Activated CD4-positive, alpha-beta T cell treated with anti-CD3 and anti-CD28 coated beads for 36 hours (primary cell): ENCODE results near the gene PANX2. TPM values are rescaled to one million over a fixed set of nuclear protein-coding genes. Genes with fewer than 3 reads are reported as not detected.

Source experiments
- ATAC-seq: fragments of 200-7000 bp; cut with Tn5 transposase; one replicate; pipeline ENCODE4 v1.10.0; 2021; ENCODE audit warnings: mild to moderate bottlenecking, moderate library complexity
- CTCF ChIA-PET: fragments of 350-600 bp; sonication (Branson Sonifier 250); formaldehyde crosslinking; loops from one replicate; lab custom pipeline; 2021; ENCODE audit warnings: antibody characterized with exemption; lab: Charles Lee
- POLR2A ChIA-PET: fragments of 350-600 bp; sonication (Branson Sonifier 250); formaldehyde crosslinking; loops from one replicate; lab custom pipeline; 2021; ENCODE audit warnings: antibody characterized with exemption, inconsistent platforms; lab: Charles Lee
- DNase-seq: peaks from one replicate; pipeline ENCODE4 v3.0.0-alpha.2; 2020
- H3K27ac Mint-ChIP-seq: one replicate; pipeline ENCODE4 v1.8.0; 2021; ENCODE audit warnings: mixed read lengths
- H3K27me3 Mint-ChIP-seq: one replicate; pipeline ENCODE4 v1.8.0; 2021; ENCODE audit warnings: mixed read lengths
- H3K36me3 Mint-ChIP-seq: one replicate; pipeline ENCODE4 v1.8.0; 2021; ENCODE audit warnings: low read depth, mixed read lengths
- H3K4me1 Mint-ChIP-seq: one replicate; pipeline ENCODE4 v1.8.0; 2021; ENCODE audit warnings: mixed read lengths
- H3K4me3 Mint-ChIP-seq: one replicate; pipeline ENCODE4 v1.8.0; 2021; ENCODE audit warnings: mild to moderate bottlenecking, moderate library complexity, mixed read lengths
- H3K9me3 Mint-ChIP-seq: one replicate; pipeline ENCODE4 v1.8.0; 2021; ENCODE audit warnings: low read depth, mixed read lengths
- intact Hi-C, 2 experiments: fragments of 100-400 bp; cut with DNase I in 1 of 2; cut with micrococcal nuclease in 1 of 2; formaldehyde crosslinking; loops; one replicate each; pipeline versions ENCODE4 v1.14.2 to v1.15.1; 2022 to 2024; cut with DNase I, micrococcal nuclease
- total RNA-seq, 2 experiments: library from RNA; stranded (reverse); gene quantifications; one replicate each; pipeline ENCODE4 v1.2.3, GENCODE V29; 2021

Gene PANX2
- total RNA-seq, 2 experiments from 2014 or later: 2.2 to 2.7 TPM

- Mint-ChIP-seq H3K27ac (no peak overlapping the region), H3K4me1 (peaks cover 4% of the 10 kb centered on the region), H3K36me3 (peaks cover 32% of the 10 kb centered on the region), H3K9me3 (no peaks in the 10 kb centered on the region), H3K27me3 (no peaks in the 10 kb centered on the region), H3K4me3 (no peak overlapping the region)
- DNase-seq (no peak), ATAC-seq (no peak)
- CTCF ChIA-PET: interaction anchor here (1.2 kb wide), 1 partner anchor 64 kb away, joined by 3 read pairs; no protein-coding TSS in a partner anchor
- intact Hi-C loops: no loop called here
- POLR2A ChIA-PET: no interaction called here
These were observed 42.7 kb downstream of the PANX2 start for GRCh38 chr22:50213263-50213662.

DNA sequence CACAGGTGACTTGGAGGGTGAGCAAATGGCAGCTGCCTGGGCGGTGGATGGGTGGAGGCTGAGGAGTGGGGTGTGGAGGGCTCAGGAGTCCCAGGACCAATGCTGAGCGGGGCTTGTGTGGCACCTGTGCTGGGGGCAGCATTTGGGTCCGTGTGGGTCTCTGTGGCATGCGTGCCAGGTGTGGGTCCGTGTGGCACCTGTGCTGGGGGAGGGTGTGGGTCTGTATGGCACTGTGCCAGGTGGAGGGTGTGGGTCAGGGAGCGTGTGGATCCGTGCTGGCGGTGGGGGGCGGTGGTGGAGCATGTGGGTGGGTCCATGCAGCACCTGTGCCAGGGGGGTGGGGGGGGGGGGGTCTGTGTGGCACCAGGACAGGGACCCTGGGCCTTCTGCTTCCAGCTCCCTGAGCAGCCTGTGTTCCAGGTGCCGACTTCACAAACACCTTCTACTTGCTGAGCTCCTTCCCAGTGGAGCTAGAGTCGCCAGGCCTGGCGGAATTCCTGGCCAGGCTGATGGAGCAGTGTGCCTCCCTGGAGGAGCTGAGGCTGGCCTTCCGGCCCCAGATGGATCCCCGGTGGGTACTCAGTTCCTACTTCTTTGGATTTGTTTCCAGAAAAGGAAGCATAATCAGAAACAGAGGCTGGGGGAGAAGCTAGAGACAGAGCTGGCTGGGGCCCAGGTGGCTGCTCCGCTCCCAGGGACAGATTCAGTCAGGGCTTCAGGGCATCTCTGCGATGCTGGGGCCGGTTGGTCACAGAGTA, 44.9 kb downstream of the PANX2 start:
- Mint-ChIP-seq H3K36me3 (peaks cover 36% of the 10 kb centered on the region), H3K27me3 (no peaks in the 10 kb centered on the region), H3K27ac (no peak overlapping the region), H3K4me1 (no peaks in the 10 kb centered on the region), H3K9me3 (no peaks in the 10 kb centered on the region), H3K4me3 (no peak overlapping the region)
- ChIA-PET POLR2A (no interaction called here), CTCF (interaction anchor here (0.7 to 1.5 kb wide), 3 partner anchors 22 to 66 kb away, joined by 3 to 5 read pairs (median 5); no protein-coding TSS in a partner anchor)
- ATAC-seq: no peak
- no peak for DNase-seq
- intact Hi-C loops: no loop called here

DNA sequence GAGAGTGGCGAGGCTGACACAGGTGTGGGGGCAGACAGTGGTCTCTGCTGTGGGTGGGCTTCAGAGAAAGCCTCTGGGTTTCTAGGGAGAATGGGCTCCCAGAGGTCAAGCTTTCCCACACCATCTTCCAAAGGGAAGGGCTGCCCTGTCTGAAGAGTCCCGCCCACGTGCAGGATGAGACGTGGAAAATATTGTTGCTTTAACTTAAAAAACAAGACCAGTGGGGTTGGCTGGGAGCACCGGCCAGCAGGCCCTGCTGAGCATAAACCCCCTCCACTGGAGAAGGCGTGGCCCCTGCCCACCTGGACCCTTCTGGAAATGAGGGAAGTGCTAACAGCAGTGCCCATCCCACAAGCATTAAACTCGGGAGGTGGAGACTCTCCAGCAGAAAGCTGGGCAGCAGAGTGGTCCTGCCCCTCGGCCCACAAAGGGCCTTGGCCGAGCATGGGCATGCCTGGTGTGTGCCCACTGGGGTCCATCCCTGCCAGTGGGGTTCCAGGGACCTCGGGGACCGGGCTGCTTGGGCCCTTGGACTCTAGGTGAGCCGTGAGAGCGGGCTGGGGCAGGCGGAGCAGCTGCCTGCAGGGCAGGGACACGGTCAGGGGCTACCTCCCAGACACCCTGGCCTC, 45.6 kb downstream of the PANX2 start:
- ATAC-seq (no peak), DNase-seq (no peak)
- Mint-ChIP-seq H3K27ac (no peak overlapping the region), H3K4me1 (no peaks in the 10 kb centered on the region), H3K9me3 (no peaks in the 10 kb centered on the region), H3K4me3 (no peak overlapping the region), H3K36me3 (peaks cover 38% of the 10 kb centered on the region), H3K27me3 (no peaks in the 10 kb centered on the region)
- CTCF ChIA-PET: interaction anchor here (0.7 to 1.0 kb wide), 2 partner anchors 21 to 66 kb away, joined by 3 to 5 read pairs; no protein-coding TSS in a partner anchor
- POLR2A ChIA-PET: no interaction called here
- intact Hi-C loops: no loop called here

DNA sequence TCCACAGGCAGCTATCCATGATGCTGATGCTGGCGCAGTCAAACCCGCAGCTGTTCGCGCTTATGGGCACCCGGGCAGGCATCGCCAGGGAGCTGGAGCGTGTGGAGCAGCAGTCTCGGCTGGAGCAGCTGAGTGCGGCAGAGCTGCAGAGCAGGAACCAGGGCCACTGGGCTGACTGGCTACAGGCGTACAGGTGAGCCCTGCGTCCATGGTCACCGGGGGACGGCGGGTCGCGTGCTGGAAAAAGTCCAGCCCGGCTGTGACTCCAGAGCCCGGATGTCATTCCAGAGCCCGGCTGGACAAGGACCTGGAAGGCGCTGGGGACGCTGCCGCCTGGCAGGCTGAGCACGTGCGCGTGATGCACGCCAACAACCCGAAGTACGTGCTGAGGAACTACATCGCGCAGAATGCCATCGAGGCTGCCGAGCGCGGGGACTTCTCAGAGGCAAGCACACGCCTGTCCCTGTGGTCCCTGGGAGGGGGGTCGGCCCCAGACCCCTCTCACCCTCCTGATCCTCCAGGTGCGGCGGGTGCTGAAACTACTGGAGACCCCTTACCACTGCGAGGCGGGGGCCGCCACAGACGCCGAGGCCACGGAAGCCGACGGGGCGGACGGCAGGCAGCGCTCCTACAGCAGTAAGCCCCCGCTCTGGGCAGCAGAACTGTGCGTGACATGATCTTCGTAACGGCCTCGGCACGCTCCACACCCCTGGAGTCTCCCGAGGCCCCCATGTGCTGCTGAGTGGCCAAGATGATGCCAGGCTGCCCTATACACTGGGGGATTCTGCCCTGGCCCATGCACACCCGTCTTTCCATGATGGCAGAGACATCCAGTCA, 46.4 kb downstream of the PANX2 start:
- Mint-ChIP-seq H3K27me3 (no peaks in the 10 kb centered on the region), H3K36me3 (peaks cover 37% of the 10 kb centered on the region), H3K4me3 (no peak overlapping the region), H3K27ac (no peak overlapping the region), H3K9me3 (no peaks in the 10 kb centered on the region), H3K4me1 (no peaks in the 10 kb centered on the region)
- ATAC-seq: no peak
- POLR2A ChIA-PET: no interaction called here
- DNase-seq: no peak
- CTCF ChIA-PET: interaction anchor here (1.0 kb wide), 1 partner anchor 21 kb away, joined by 5 read pairs; no protein-coding TSS in a partner anchor
- intact Hi-C loops: no loop called here

DNA sequence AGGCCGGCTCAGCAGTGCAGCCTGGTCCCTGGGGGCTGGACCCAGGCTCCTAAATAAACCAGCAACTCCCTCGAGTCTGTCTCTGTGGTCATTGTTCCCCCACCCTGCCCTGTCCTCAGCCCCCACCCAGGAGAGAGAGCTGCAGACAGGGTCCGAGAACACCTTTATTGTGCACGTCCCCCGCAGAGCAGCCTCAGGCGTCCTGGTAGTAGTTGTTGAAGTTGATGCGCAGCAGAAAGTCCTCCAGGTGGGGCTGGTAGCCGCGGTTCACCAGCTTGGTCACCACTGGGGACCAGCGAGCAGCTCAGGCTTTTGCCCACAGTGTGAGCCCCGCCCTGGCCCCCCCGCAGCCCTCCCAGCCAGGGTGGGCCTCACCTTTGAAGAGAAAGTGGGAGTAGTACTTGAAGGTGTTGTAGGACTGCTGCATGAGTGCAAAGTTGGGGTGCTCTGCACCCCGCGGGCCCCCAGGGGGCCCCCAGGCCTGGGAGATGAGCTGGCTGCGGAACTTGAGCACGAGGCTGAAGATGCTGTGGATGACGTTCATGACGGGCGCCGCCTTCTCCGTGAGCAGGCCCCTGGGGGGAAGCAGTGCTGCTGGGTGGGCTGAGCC, 47.1 kb downstream of the PANX2 start:
- Mint-ChIP-seq H3K27ac (no peak overlapping the region), H3K36me3 (peaks cover 30% of the 10 kb centered on the region), H3K4me1 (no peaks in the 10 kb centered on the region), H3K9me3 (no peaks in the 10 kb centered on the region), H3K4me3 (no peak overlapping the region), H3K27me3 (no peaks in the 10 kb centered on the region)
- ATAC-seq: no peak
- intact Hi-C loops: no loop called here
- POLR2A ChIA-PET: no interaction called here
- CTCF ChIA-PET: interaction anchor here (1.4 kb wide), 1 partner anchor 69 kb away, joined by 4 read pairs; no protein-coding TSS in a partner anchor
- no peak for DNase-seq

- H3K4me1 Mint-ChIP-seq: no peaks in the 10 kb centered on the region
These were observed 47.8 kb downstream of the PANX2 start for GRCh38 chr22:50218153-50218995.

GRCh38 chr22:50218996-50219727, 48.6 kb downstream of the PANX2 start:
- DNase-seq: no peak
- H3K27me3 Mint-ChIP-seq: no peaks in the 10 kb centered on the region
- peak; percentile 40 for ATAC-seq
- intact Hi-C loops: no loop called here
- POLR2A ChIA-PET: no interaction called here
- CTCF ChIA-PET: interaction anchor here (0.6 to 1.4 kb wide), 2 partner anchors 19 to 70 kb away, joined by 4 to 6 read pairs; no protein-coding TSS in a partner anchor
- H3K27ac Mint-ChIP-seq: no peak overlapping the region
- peaks cover 33% of the 10 kb centered on the region for H3K36me3 Mint-ChIP-seq
- no peaks in the 10 kb centered on the region for H3K9me3 Mint-ChIP-seq
- H3K4me1 Mint-ChIP-seq: no peaks in the 10 kb centered on the region
- no peak overlapping the region for H3K4me3 Mint-ChIP-seq

More at GRCh38 chr22:50218153-50218995, 47.8 kb downstream of the PANX2 start:
- Mint-ChIP-seq H3K36me3 (peaks cover 34% of the 10 kb centered on the region), H3K27ac (no peak overlapping the region), H3K27me3 (no peaks in the 10 kb centered on the region), H3K9me3 (no peaks in the 10 kb centered on the region), H3K4me3 (no peak overlapping the region)
- DNase-seq: no peak
- ChIA-PET POLR2A (no interaction called here), CTCF (interaction anchor here (0.6 to 1.4 kb wide), 2 partner anchors 20 to 70 kb away, joined by 4 to 6 read pairs; no protein-coding TSS in a partner anchor)
- intact Hi-C loops: no loop called here
- ATAC-seq: no peak

GRCh38 chr22:50219800-50220602, 49.5 kb downstream of the PANX2 start:
- CTCF ChIA-PET: no interaction called here
- Mint-ChIP-seq H3K4me3 (no peak overlapping the region), H3K36me3 (peaks cover 31% of the 10 kb centered on the region)

DNA sequence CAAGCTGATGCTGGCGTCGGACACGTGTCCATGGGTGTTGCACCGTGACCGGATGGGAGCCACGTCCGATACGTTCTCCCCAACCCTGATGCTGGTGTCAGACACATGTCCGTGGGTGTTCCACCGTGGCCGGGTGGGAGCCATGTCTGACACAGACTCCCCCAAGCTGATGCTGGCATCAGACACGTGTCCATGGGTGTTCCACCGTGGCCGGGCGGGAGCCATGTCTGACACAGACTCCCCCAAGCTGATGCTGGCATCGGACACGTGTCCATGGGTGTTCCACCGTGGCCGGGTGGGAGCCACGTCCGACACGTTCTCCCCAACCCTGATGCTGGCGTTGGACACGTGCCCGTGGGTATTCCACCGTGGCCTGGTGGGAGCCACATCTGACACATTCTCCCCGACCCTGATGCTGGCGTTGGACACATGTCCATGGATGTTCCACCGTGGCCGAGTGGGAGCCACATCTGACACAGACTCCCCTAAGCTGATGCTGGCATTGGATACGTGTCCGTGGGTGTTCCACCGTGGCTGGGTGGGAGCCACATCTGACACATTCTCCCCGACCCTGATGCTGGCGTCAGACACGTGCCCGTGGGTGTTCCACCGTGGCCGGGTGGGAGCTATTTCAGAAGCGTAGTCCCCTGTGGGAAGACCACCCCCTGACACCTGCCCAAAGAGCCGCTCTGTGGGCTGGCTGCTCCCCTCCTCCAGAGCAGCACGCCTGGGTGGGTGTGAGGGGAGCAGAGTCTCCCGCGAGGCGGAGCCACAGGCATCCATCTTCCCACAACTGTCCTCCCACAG, 50.3 kb downstream of the PANX2 start:
- ChIA-PET CTCF (interaction anchor here (1.7 kb wide), 1 partner anchor 71 kb away, joined by 6 read pairs; no protein-coding TSS in a partner anchor), POLR2A (interaction anchor here (0.7 kb wide), 1 partner anchor 24 kb away, joined by 3 read pairs; no protein-coding TSS in a partner anchor)
- no peak overlapping the region for H3K27ac Mint-ChIP-seq
- no peak overlapping the region for H3K4me3 Mint-ChIP-seq
- intact Hi-C loops: no loop called here
- H3K4me1 Mint-ChIP-seq: no peaks in the 10 kb centered on the region
- H3K27me3 Mint-ChIP-seq: no peaks in the 10 kb centered on the region
- peaks cover 30% of the 10 kb centered on the region for H3K36me3 Mint-ChIP-seq
- H3K9me3 Mint-ChIP-seq: no peaks in the 10 kb centered on the region
- ATAC-seq (no peak), DNase-seq (no peak)

More at GRCh38 chr22:50219800-50220602, 49.5 kb downstream of the PANX2 start:
- H3K9me3 Mint-ChIP-seq: no peaks in the 10 kb centered on the region
- DNase-seq: no peak
- H3K27ac Mint-ChIP-seq: no peak overlapping the region
- no peak for ATAC-seq
- no peaks in the 10 kb centered on the region for H3K4me1 Mint-ChIP-seq
- intact Hi-C loops: no loop called here
- no peaks in the 10 kb centered on the region for H3K27me3 Mint-ChIP-seq
- POLR2A ChIA-PET: interaction anchor here (0.7 kb wide), 1 partner anchor 24 kb away, joined by 3 read pairs; no protein-coding TSS in a partner anchor
